T-helper 1 cell (primary cell): Measurements from ENCODE around the gene KLRK1.
"Not testable (repeated sequence)": the region's sequence is repeated elsewhere in the genome, so short reads cannot be mapped to it uniquely, and the experiment has no call there.

ENCODE experiments used
- DNase-seq, 5 donors: peaks; one replicate each; pipeline ENCODE4 v3.0.0-alpha.2; 2012 to 2020

KLRK1 gene

GRCh38 chr12:10388624-10389413 lies 1.0 kb downstream of the KLRK1 start:
- no peak for DNase-seq

GRCh38 chr12:10387498-10387897 lies 2.3 kb downstream of the KLRK1 start:
- DNase-seq = not testable (repeated sequence)

GRCh38 chr12:10386857-10387256 lies 3.0 kb downstream of the KLRK1 start:
- DNase-seq = no peak

GRCh38 chr12:10385166-10385613 lies 4.7 kb downstream of the KLRK1 start:
- no peak for DNase-seq

DNA sequence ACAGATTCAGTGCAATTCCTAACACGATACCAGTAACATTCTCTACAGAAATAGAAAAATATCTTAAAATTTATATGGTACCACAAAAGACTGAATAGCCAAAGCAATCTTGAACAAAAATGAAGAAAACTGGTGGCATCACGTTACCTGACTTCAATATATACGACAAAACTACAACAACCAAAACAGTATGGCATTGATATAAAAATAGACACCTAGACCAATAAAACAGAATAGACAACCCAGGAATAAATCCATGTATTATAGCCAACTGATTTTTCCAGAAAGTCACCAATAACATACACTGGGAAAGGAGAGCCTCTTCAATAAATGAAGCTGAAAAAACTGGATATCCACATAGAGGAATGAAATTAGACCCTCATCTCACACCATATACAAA lies 5.7 kb downstream of the KLRK1 start:
- no peak for DNase-seq

DNA sequence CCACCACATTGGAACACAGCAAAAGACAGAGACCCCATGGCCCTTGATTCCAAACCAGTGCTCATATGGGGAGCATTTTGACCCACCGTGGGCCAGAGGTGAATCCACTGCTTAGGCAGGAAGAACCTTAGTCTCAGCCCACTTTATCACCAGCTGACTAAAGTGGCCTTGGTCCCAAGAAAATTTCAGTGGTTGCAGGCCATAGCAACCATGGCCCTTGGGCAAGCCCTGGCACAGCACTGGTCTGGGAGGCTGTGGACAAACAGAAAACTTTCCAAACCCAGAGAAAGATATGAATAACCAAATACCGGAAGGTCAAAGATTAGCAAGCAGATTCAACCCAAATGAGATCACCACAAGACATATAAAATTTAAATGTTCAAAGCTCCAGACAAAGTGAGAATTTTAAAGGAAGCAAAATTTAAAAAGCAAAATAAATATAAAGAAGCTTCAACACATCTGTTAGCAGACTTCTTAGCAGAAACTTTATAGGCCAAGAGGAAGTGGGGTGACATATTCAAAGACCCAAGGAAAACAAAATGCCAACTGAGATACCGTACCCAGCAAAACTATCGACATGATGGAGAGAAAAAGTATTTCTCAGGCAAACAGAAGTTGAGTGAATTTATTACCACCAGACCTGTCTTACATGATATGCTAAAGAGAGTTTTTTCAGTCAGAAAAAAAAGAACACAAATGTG lies 7.8 kb downstream of the KLRK1 start:
- no peak for DNase-seq

DNA sequence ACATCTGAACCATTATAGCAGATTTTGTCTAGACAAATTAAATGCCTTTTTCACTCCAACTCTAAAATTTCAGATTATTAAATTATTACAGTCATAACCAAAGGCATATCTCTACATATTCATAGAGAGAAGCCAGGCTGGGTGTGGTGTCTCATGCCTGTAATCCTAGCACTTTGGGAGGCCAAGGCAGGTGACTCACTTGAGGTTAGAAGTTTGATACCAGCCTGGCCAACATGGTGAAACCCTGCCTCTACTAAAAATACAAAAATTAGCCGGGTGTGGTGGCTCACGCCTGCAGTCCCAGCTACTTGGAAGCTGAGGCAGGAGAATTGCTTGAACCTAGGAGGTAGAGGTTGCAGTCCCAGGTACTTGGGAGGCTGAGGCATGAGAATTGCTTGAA lies 11.1 kb downstream of the KLRK1 start:
- not testable (repeated sequence) for DNase-seq

- DNase-seq = no peak
Observed at GRCh38 chr12:10374624-10375018, 15.2 kb downstream of the KLRK1 start.

- no peak for DNase-seq
Observed at GRCh38 chr12:10372559-10372958, 17.3 kb downstream of the KLRK1 start.

GRCh38 chr12:10371893-10372535 lies 17.8 kb downstream of the KLRK1 start:
- DNase-seq = not testable (repeated sequence)

GRCh38 chr12:10369557-10370415 lies 20.1 kb downstream of the KLRK1 start:
- DNase-seq = no peak

GRCh38 chr12:10368206-10369171 lies 21.4 kb downstream of the KLRK1 start:
- no peak for DNase-seq

- DNase-seq = not testable (repeated sequence)
Observed at GRCh38 chr12:10367714-10368113, 22.1 kb downstream of the KLRK1 start.

GRCh38 chr12:10366875-10367274 lies 23.0 kb downstream of the KLRK1 start:
- no peak for DNase-seq

GRCh38 chr12:10365696-10366405 lies 24.0 kb downstream of the KLRK1 start:
- no peak for DNase-seq

GRCh38 chr12:10364815-10365622 lies 24.8 kb downstream of the KLRK1 start:
- DNase-seq = peak in 4 of 5 donors; percentile 33 to 70 (median 42)

DNA sequence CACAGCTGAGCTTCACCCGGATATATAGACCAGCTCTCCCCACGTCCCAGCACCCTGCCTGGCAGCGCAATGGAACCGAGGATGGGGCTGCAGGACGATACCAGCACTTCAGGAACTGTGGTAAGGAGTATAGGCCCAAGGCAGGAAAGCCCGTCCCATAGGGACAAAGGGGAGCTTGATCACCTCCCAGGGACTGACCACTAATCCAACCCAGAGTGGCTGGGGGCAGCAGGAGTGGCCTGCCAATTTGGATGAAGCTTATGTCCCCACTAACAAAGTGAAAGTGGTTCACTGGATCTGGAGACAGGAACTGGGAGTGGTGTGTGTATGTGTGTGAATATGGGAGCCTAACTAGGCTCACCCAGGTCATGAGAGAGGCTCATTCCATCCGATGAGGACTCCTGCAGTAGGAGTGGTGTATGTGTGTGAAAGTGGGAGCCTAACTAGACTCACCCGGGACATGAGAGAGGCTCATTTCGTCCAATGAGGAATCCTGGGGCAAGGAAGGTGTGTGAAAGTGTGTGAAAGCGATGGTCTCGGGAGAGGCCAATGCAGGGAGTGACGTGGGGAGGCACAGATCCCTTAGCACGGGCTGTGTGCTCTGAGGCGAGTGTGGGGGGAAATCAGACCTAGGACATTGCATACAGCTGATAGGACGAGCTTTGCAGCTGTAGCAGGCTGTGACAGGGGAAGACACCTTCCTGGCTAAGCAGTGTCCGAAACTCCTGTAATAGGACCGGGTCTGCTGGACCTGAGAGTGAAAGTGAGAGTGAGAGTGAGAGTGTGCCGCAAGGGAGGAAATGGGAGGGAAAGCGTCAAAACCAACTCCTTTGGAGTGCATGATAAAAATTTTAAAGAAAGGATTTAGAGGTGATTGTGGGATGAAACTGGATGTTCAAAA lies 25.7 kb downstream of the KLRK1 start:
- peak in 2 of 5 donors; percentile 15 to 20 for DNase-seq

DNA sequence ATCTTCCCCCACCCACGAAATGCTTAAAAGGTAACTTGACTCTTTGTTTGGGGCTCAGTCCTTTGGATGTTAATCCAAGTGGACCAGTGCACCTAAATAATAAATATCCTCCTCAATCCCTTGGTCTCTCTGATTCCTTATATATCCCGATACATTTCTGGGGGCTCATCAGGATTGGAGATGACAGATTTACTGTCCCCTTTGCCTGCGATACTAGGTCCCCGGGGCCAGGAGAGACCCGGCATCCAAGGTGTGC lies 26.3 kb downstream of the KLRK1 start:
- DNase-seq = no peak
